H7 (cell line): ENCODE measurements around the gene ARMC8. TPM values are rescaled to one million over a fixed set of nuclear protein-coding genes. Genes with fewer than 3 reads are reported as not detected.

Experiments used
- DNase-seq: peaks from one replicate; pipeline ENCODE4 v3.0.0; 2012
- H3K27me3 ChIP-seq: 2 replicates; pipeline ENCODE4 v1.6.0; 2011; ENCODE audit warnings: mild to moderate bottlenecking, low read length; ENCODE audit not compliant: control insufficient read depth, insufficient read depth
- H3K36me3 ChIP-seq: replicated peaks from 2 replicates; pipeline ENCODE4 v1.5.1; 2011; ENCODE audit warnings: low read length; ENCODE audit not compliant: control insufficient read depth, insufficient read depth
- H3K4me3 ChIP-seq: 2 replicates; pipeline ENCODE4 v1.5.1; 2011; ENCODE audit warnings: low read depth, mild to moderate bottlenecking, control low read depth, low read length, moderate library complexity; ENCODE audit not compliant: insufficient read depth
- total RNA-seq: library from RNA; depleted of rRNA; stranded (reverse); fragments of >200 nt; shearing (Covaris generic); gene quantifications from 2 replicates; pipeline ENCODE4 v1.2.3, GENCODE V29; 2014

ARMC8 gene
- total RNA-seq, 1 experiment from 2014 or later: 43.2 TPM

DNA sequence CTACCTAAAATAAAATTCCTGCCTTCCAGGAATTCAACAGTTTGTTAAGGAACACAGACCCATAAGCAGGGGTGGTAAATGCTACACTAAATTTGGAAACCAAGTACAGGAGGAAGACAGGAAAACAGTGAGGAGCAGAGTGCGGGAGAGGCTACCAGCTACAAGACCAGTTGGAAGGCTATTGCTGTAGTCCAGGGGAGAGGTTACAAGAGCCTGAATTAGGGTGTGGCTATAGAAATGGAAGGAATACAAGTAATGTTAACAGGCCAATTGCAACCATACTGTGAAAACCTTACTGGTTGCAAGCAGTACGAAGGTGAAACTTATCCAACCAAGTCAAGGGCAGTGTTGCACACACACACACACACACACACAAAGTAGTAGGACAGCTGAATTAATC is 880 bp upstream of the ARMC8 start:
- H3K27me3 ChIP-seq: peaks cover 6% of the 10 kb centered on the region; the same call in 1 of the 2 replicates
- DNase-seq: no peak
- no peaks in the 10 kb centered on the region; the same call in 1 of the 2 replicates for H3K36me3 ChIP-seq
- H3K4me3 ChIP-seq: peak overlapping the region; percentile 95

DNA sequence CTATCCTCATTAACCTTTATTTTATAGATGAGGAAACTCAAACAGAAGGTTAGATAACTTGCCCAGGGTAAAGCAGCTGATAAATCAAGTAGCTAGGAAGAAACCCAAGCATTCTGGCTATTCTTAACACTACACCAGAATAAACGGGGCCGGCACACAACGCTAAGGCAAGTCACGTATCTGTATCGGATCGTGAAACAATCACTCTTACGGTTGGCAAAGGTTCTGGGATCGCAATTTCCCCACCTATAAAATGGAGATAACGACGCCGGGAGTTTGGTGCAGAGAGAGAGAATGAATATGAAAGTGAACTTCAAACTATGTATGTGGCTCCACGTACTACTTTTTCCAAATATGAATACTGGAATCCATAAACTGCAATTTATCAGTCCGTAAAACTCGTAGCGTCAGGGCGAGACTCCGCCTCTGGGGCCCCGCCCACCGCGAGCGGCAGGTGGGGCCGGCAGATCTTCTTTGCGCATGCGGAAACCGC is 252 bp upstream of the ARMC8 start:
- H3K27me3 ChIP-seq: peaks cover 6% of the 10 kb centered on the region; the same call in 1 of the 2 replicates
- H3K36me3 ChIP-seq: no peaks in the 10 kb centered on the region; the same call in 1 of the 2 replicates
- peak; percentile 97 for DNase-seq
- H3K4me3 ChIP-seq: peak overlapping the region; percentile 95

DNA sequence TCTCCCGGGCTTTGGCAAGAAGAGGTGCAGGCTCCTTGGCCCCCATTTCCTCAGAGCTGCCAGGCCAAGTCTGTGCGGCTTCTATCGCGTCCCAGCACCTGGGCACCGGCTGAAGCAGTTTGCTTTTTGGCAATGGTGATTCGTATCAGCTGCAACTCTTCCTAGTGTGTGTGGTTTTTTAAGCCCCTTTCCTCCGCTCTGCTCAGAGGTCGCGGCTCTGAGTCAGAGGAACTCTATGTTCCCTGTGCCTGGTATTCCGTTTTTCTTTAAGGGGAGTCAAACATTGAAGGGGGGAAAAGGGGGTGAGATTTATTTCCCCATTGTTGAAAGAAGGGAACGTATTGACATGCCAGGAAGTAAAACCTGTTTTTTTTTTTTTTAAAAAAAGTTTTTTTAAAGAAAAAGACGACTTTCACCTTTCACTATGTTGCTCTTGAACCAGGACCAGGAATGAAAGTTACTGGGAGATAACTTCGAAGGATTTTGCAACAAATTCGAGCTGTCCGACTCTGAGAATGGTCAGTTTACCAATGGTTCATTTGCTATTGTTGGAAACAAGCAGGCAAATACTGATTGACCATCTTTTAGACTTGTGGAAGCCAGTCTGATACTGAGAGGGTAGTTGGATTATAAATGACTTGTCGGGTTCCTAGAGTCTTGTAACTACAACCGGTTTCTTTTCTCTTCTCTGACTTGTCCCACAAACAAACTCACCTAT is 1.1 kb downstream of the ARMC8 start:
- no peak for DNase-seq
- Histone ChIP-seq H3K36me3 (no peaks in the 10 kb centered on the region; the same call in 1 of the 2 replicates), H3K4me3 (peak overlapping the region; percentile 95), H3K27me3 (peaks cover 6% of the 10 kb centered on the region; the same call in 1 of the 2 replicates)

DNA sequence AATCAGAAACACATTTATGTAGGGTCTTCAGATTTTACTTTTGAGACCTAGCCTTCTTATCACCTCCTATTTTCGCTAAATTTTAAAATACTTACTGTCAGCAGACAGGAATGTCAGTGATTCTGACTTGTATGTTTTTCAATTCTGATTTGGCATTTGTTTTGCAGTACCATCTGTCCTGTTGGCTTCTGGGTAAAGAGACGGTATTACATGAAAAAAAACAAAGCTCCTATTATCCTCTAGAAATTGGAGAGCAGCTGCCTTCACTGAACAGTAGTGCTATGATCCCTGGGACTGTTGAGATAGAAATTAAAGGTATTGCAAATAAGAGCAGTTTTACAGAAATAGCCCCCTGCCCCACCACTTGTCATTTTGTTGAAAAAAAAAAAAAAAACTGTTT is 8.4 kb downstream of the ARMC8 start:
- no peaks in the 10 kb centered on the region for H3K27me3 ChIP-seq
- no peak for DNase-seq
- H3K4me3 ChIP-seq: no peak overlapping the region
- H3K36me3 ChIP-seq: no peaks in the 10 kb centered on the region

DNA sequence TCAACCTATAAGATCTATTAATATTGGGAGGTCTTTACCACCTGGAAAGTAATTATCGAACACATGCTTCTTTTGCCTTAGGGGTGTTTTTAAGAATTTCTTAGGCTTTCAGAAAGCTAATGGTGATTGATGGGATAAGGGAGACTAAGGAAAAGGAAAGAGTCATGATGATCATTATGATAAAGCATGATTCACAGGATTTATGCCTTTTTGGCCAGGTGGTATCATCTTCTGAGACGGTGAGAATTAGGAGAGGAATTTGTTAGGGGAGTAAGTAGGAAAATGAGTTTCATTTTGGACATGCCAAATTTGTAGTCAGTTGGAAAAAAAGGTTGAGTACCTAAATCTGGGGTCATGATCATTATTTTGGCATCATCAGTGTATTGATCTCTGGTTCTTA is 8.9 kb downstream of the ARMC8 start:
- DNase-seq: no peak

DNA sequence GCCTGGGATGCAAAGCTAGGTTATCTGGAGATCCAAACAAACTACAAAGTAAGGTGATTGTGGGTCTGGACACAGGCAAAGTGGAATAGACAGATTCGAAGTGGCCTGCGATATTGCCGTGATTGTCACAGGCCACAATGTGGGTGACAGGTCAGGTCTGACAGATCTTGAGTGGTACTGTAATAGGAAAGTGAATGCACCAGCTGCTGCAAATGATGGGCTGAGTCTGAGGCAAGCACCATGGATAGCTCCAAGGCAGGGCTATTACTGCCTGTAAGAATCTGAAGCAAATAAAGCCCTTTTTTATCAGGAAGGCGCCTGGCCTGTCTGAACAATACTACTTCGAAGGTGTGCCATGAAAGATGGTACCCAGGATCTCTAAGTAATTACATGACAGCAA is 10.0 kb downstream of the ARMC8 start:
- Histone ChIP-seq H3K4me3 (no peak overlapping the region), H3K36me3 (no peaks in the 10 kb centered on the region), H3K27me3 (no peaks in the 10 kb centered on the region)
- DNase-seq: peak; percentile 56

More for the DNA sequence above, 8.9 kb downstream of the ARMC8 start:
- H3K27me3 ChIP-seq: no peaks in the 10 kb centered on the region
- no peak overlapping the region for H3K4me3 ChIP-seq
- H3K36me3 ChIP-seq: no peaks in the 10 kb centered on the region

DNA sequence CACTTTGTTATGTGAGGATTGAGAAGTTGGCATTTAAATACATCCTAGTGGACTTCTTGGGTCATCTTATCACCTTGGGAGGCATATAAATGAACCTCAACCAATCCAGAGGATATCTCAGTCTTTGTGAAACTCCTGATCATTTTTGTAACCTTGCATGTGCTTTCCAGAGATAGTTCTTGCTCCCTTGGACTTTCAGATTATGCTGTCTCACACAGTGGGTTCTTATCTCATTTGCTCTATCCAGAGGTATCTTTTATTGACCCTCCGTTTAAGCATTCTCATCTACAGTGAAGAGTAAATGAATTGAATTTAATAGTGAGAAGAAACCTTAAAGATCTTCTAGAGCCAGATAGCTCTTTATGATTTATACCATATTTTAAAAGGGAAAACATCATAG is 10.4 kb downstream of the ARMC8 start:
- no peak overlapping the region for H3K4me3 ChIP-seq
- no peaks in the 10 kb centered on the region for H3K27me3 ChIP-seq
- no peak for DNase-seq
- H3K36me3 ChIP-seq: no peaks in the 10 kb centered on the region

DNA sequence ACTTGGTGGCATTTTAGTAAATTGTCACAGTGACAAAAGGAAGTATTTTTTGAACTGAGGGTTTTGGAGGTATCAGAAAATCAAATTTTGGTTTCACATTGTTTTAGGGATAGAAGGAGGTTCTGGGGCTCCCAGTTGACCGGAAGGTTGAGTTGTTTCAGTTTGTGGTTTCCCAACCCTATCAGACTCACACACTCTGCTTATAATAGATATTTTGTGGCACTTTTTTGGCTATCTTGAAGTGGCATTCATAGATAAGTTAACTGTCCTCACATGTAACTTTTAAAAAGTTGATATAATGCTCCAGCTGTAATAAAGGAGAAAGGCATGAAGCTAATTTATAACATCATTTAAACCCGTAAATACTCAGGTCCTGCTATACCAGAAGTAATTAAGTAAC is 12.8 kb downstream of the ARMC8 start:
- Histone ChIP-seq H3K36me3 (no peaks in the 10 kb centered on the region), H3K27me3 (no peaks in the 10 kb centered on the region), H3K4me3 (no peak overlapping the region)
- no peak for DNase-seq

DNA sequence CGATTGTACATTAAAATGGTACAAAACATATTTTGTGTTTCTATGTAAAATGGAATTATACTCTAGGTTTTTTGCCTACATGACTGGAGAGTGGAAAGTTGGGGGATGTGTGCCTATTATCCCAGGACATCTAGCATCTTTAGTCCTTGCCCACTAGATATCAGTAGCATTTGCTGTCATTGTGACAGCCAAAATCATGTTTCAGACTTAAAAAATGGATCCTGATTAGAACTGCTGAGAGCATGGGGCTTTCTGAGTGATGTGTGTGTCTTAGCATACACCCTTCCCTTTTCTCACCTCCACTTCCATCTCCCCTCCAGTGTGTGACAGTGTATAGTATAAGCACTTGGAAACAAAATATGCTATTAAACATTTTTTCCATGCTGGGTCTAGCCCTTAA is 13.3 kb downstream of the ARMC8 start:
- Histone ChIP-seq H3K36me3 (no peaks in the 10 kb centered on the region), H3K27me3 (no peaks in the 10 kb centered on the region), H3K4me3 (no peak overlapping the region)
- no peak for DNase-seq

DNA sequence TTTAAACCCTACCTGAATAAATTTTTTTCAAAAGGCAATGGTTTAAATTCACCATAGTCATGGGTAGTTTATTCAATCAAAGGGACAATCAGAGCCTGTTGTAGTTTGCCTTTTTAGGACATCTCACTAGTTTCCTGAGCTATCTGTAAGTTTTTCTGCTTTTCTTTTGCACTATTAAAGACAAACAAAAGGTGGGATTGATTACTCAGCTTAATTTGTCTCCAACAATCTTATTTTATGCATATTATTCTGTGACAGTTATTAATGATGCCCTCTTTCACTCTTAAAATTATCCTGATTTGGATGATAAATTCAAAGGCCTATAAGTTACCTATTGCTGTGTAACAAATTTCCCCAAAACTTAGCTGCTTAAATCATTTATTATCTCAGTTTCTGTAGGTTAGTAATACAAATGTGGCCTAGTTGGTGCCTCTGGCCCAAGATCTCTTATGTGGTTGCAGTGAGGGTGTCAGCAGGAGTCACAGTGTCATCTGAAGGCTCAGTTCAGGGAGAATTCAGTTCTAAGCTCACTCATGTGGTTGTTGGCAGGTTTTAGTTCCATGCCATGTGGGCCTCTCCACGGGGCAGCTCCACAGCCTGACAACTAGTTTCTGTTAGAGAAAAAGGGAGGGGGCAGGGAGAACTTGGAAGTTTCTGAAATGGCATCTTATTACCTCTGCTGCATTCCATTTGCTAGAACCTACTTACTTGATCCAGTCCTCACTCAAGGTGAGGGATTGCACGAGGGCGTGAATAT is 16.0 kb downstream of the ARMC8 start:
- peak; percentile 13 for DNase-seq
- Histone ChIP-seq H3K4me3 (no peak overlapping the region), H3K36me3 (no peaks in the 10 kb centered on the region), H3K27me3 (no peaks in the 10 kb centered on the region)

DNA sequence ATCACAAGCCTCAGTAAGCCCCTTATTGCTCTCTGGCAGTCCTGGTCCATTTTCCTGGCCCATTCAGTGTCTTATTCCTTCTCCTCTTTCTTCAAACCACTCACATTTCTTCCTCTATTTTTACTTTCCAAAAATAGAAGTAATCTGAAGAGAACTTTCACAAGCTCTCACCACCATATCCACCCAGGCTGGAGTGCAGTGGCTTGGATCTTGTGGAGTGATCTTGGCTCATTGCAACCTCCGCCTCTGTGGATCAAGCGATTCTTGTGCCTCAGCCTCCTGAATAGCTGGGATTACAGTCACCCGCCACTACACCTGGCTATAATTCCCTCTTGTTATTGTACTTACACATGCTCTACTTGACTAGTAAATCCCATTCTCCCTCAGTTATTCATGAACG is 16.8 kb downstream of the ARMC8 start:
- no peak for DNase-seq
- H3K27me3 ChIP-seq: no peaks in the 10 kb centered on the region

DNA sequence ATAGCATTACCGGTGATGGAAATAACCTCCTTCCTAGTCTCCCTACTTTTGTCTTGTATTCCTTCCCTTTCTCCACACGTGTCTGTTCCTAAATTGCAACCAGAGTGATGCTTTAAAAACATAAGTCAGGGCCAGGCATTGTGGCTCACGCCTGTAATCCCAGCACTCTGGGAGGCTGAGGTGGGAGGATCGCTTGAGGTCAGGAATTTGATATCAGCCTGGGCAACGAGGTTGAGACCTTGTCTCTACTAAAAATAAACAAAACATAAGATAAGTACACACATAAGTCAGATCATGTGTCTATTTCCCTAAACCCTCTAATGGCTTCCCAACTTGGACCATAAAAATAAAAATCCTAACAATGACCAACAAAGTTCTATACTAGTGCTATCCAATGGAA is 18.4 kb downstream of the ARMC8 start:
- no peak for DNase-seq
- H3K27me3 ChIP-seq: no peaks in the 10 kb centered on the region
- H3K4me3 ChIP-seq: no peak overlapping the region
- H3K36me3 ChIP-seq: no peaks in the 10 kb centered on the region

More for the DNA sequence above, 16.8 kb downstream of the ARMC8 start:
- Histone ChIP-seq H3K36me3 (no peaks in the 10 kb centered on the region), H3K4me3 (no peak overlapping the region)

DNA sequence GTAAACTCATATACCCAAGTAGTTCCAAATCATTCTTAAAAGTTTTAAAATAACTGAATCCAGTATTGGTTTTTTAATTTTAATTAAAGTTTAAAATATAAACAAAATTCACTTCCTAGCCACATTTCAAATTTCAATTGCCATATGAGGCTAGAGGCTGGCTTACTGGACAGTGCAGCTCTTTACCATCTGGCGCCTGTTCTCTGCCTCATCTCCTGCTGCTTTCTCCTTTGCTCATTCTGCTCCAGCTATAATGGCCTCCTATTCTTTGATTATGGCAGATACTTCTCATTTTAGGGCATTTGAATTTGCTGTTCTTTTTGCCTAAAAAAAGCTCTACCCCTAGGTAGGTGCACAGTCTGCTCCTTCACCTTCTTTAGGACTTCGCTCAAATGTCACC is 19.1 kb downstream of the ARMC8 start:
- DNase-seq: no peak
- Histone ChIP-seq H3K27me3 (no peaks in the 10 kb centered on the region), H3K4me3 (no peak overlapping the region), H3K36me3 (no peaks in the 10 kb centered on the region)

DNA sequence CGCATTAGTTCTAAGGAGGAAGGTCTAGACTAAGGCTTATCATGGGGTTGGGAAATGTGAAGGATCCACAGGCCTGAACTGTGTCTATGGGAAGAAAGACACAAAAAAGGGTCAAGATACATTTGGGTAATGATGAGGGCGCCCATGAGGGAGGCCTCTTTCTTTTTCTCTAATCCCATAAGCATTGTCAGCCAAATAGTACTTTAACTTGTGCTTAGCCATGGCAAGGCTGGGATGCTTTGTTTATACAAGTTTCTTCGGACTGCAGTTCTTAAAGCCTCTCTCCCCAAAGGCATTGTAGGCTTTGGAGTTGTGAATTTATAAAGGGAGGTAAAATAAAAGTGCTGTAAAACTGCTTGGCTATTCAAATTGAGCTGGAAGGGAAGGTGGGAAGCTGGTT is 23.4 kb downstream of the ARMC8 start:
- no peaks in the 10 kb centered on the region for H3K27me3 ChIP-seq
- no peak for DNase-seq
- no peaks in the 10 kb centered on the region for H3K36me3 ChIP-seq
- no peak overlapping the region for H3K4me3 ChIP-seq
